ENCODE results near the gene MSH2.

- TF ChIP-seq RAD21 (IDR thresholded peaks at IDR 0.05) (no peak), MAX (IDR thresholded peaks at IDR 0.05) (no peak), CTCF (IDR thresholded peaks at IDR 0.05; ENCODE audit: low read depth, low read length, missing input control) (no peak), TAF1 (conservative IDR thresholded peaks at IDR 0.05) (no peak), FOXA1 (IDR thresholded peaks at IDR 0.05) (no peak), SP1 (IDR thresholded peaks at IDR 0.05) (no peak), EGR1 (IDR thresholded peaks at IDR 0.05; ENCODE audit: low read depth in 2 of 2) (no peak), GABPA (IDR thresholded peaks at IDR 0.05 in 1 of 2, conservative IDR thresholded peaks at IDR 0.05 in 1 of 2) (no peak), YY1 (IDR thresholded peaks at IDR 0.05) (no peak), RXRA (IDR thresholded peaks at IDR 0.05) (no peak), NR2F2 (IDR thresholded peaks at IDR 0.05) (no peak)
- TF ChIP-seq, protein P1, sequence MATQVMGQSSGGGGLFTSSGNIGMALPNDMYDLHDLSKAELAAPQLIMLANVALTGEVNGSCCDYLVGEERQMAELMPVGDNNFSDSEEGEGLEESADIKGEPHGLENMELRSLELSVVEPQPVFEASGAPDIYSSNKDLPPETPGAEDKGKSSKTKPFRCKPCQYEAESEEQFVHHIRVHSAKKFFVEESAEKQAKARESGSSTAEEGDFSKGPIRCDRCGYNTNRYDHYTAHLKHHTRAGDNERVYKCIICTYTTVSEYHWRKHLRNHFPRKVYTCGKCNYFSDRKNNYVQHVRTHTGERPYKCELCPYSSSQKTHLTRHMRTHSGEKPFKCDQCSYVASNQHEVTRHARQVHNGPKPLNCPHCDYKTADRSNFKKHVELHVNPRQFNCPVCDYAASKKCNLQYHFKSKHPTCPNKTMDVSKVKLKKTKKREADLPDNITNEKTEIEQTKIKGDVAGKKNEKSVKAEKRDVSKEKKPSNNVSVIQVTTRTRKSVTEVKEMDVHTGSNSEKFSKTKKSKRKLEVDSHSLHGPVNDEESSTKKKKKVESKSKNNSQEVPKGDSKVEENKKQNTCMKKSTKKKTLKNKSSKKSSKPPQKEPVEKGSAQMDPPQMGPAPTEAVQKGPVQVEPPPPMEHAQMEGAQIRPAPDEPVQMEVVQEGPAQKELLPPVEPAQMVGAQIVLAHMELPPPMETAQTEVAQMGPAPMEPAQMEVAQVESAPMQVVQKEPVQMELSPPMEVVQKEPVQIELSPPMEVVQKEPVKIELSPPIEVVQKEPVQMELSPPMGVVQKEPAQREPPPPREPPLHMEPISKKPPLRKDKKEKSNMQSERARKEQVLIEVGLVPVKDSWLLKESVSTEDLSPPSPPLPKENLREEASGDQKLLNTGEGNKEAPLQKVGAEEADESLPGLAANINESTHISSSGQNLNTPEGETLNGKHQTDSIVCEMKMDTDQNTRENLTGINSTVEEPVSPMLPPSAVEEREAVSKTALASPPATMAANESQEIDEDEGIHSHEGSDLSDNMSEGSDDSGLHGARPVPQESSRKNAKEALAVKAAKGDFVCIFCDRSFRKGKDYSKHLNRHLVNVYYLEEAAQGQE (IDR thresholded peaks at IDR 0.05), result no peak
- TF ChIP-seq, protein P2, sequence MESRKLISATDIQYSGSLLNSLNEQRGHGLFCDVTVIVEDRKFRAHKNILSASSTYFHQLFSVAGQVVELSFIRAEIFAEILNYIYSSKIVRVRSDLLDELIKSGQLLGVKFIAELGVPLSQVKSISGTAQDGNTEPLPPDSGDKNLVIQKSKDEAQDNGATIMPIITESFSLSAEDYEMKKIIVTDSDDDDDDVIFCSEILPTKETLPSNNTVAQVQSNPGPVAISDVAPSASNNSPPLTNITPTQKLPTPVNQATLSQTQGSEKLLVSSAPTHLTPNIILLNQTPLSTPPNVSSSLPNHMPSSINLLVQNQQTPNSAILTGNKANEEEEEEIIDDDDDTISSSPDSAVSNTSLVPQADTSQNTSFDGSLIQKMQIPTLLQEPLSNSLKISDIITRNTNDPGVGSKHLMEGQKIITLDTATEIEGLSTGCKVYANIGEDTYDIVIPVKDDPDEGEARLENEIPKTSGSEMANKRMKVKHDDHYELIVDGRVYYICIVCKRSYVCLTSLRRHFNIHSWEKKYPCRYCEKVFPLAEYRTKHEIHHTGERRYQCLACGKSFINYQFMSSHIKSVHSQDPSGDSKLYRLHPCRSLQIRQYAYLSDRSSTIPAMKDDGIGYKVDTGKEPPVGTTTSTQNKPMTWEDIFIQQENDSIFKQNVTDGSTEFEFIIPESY (IDR thresholded peaks at IDR 0.05), result no peak
Measured at GRCh38 chr2:47460766-47461165, 57.8 kb downstream of the MSH2 start.
